ENCODE results near the gene KCNC3. TPM values are rescaled to one million over a fixed set of nuclear protein-coding genes. Genes with fewer than 3 reads are reported as not detected.

Gene KCNC3
- total RNA-seq, 2 experiments from 2014 or later, result 0.56 to 0.64 TPM

- DNase-seq, result no peak
- H3K36me3 Mint-ChIP-seq, result no peaks in the 10 kb centered on the region
- no peak overlapping the region for H3K27ac Mint-ChIP-seq
- peaks cover 92% of the 10 kb centered on the region for H3K27me3 Mint-ChIP-seq
- H3K4me1 Mint-ChIP-seq, result peaks cover 14% of the 10 kb centered on the region
- H3K9me3 Mint-ChIP-seq, result peaks cover 3% of the 10 kb centered on the region
- H3K4me3 Mint-ChIP-seq, result no peak overlapping the region
Observed at GRCh38 chr19:50311723-50312635, 17.2 kb downstream of the KCNC3 start.

GRCh38 chr19:50310759-50311465, 18.3 kb downstream of the KCNC3 start:
- H3K9me3 Mint-ChIP-seq, result peaks cover 3% of the 10 kb centered on the region
- no peak for DNase-seq
- no peaks in the 10 kb centered on the region for H3K36me3 Mint-ChIP-seq
- H3K27ac Mint-ChIP-seq, result no peak overlapping the region
- peaks cover 90% of the 10 kb centered on the region for H3K27me3 Mint-ChIP-seq
- no peak overlapping the region for H3K4me3 Mint-ChIP-seq
- H3K4me1 Mint-ChIP-seq, result peaks cover 10% of the 10 kb centered on the region

GRCh38 chr19:50309396-50310125, 19.6 kb downstream of the KCNC3 start:
- H3K4me1 Mint-ChIP-seq, result peaks cover 3% of the 10 kb centered on the region
- peaks cover 86% of the 10 kb centered on the region for H3K27me3 Mint-ChIP-seq
- H3K27ac Mint-ChIP-seq, result no peak overlapping the region
- H3K36me3 Mint-ChIP-seq, result no peaks in the 10 kb centered on the region
- H3K9me3 Mint-ChIP-seq, result peaks cover 3% of the 10 kb centered on the region
- no peak for DNase-seq
- H3K4me3 Mint-ChIP-seq, result no peak overlapping the region

- DNase-seq, result no peak
- Mint-ChIP-seq H3K27ac (no peak overlapping the region), H3K4me3 (no peak overlapping the region), H3K36me3 (no peaks in the 10 kb centered on the region), H3K27me3 (peaks cover 81% of the 10 kb centered on the region), H3K4me1 (peaks cover 3% of the 10 kb centered on the region), H3K9me3 (peaks cover 3% of the 10 kb centered on the region)
Observed at GRCh38 chr19:50308991-50309390, 20.2 kb downstream of the KCNC3 start.

- peaks cover 3% of the 10 kb centered on the region for H3K9me3 Mint-ChIP-seq
- no peak for DNase-seq
- no peaks in the 10 kb centered on the region for H3K4me1 Mint-ChIP-seq
- H3K36me3 Mint-ChIP-seq, result no peaks in the 10 kb centered on the region
- H3K4me3 Mint-ChIP-seq, result no peak overlapping the region
- no peak overlapping the region for H3K27ac Mint-ChIP-seq
- peaks cover 48% of the 10 kb centered on the region for H3K27me3 Mint-ChIP-seq
Observed at GRCh38 chr19:50303558-50303957, 25.6 kb downstream of the KCNC3 start.

- DNase-seq, result no peak
- no peaks in the 10 kb centered on the region for H3K36me3 Mint-ChIP-seq
- H3K27me3 Mint-ChIP-seq, result peaks cover 31% of the 10 kb centered on the region
- no peak overlapping the region for H3K27ac Mint-ChIP-seq
- no peak overlapping the region for H3K4me3 Mint-ChIP-seq
- no peaks in the 10 kb centered on the region for H3K4me1 Mint-ChIP-seq
- H3K9me3 Mint-ChIP-seq, result no peaks in the 10 kb centered on the region
Observed at GRCh38 chr19:50301607-50301971, 27.6 kb downstream of the KCNC3 start.

- H3K4me3 Mint-ChIP-seq, result no peak overlapping the region
- no peak for DNase-seq
- no peaks in the 10 kb centered on the region for H3K9me3 Mint-ChIP-seq
- no peak overlapping the region for H3K27ac Mint-ChIP-seq
- no peaks in the 10 kb centered on the region for H3K36me3 Mint-ChIP-seq
- H3K4me1 Mint-ChIP-seq, result no peaks in the 10 kb centered on the region
- peaks cover 28% of the 10 kb centered on the region for H3K27me3 Mint-ChIP-seq
Observed at GRCh38 chr19:50300814-50301606, 28.2 kb downstream of the KCNC3 start.

- Mint-ChIP-seq H3K4me3 (no peak overlapping the region), H3K36me3 (no peaks in the 10 kb centered on the region), H3K4me1 (no peaks in the 10 kb centered on the region), H3K27ac (no peak overlapping the region), H3K27me3 (peaks cover 25% of the 10 kb centered on the region), H3K9me3 (no peaks in the 10 kb centered on the region)
- no peak for DNase-seq
Observed at GRCh38 chr19:50300051-50300450, 29.1 kb downstream of the KCNC3 start.

- H3K9me3 Mint-ChIP-seq, result no peaks in the 10 kb centered on the region
- H3K4me1 Mint-ChIP-seq, result no peaks in the 10 kb centered on the region
- no peaks in the 10 kb centered on the region for H3K36me3 Mint-ChIP-seq
- H3K4me3 Mint-ChIP-seq, result no peak overlapping the region
- H3K27me3 Mint-ChIP-seq, result peaks cover 48% of the 10 kb centered on the region
- no peak for DNase-seq
- no peak overlapping the region for H3K27ac Mint-ChIP-seq
Observed at GRCh38 chr19:50293263-50294004, 35.7 kb downstream of the KCNC3 start.

GRCh38 chr19:50292216-50292827, 36.9 kb downstream of the KCNC3 start:
- Mint-ChIP-seq H3K27me3 (peaks cover 59% of the 10 kb centered on the region), H3K4me1 (no peaks in the 10 kb centered on the region), H3K4me3 (no peak overlapping the region), H3K36me3 (no peaks in the 10 kb centered on the region), H3K9me3 (no peaks in the 10 kb centered on the region), H3K27ac (no peak overlapping the region)
- no peak for DNase-seq

GRCh38 chr19:50290775-50291174, 38.4 kb downstream of the KCNC3 start:
- no peaks in the 10 kb centered on the region for H3K36me3 Mint-ChIP-seq
- no peak overlapping the region for H3K27ac Mint-ChIP-seq
- H3K27me3 Mint-ChIP-seq, result peaks cover 60% of the 10 kb centered on the region
- no peak for DNase-seq
- H3K4me3 Mint-ChIP-seq, result no peak overlapping the region
- peaks cover 2% of the 10 kb centered on the region for H3K9me3 Mint-ChIP-seq
- no peaks in the 10 kb centered on the region for H3K4me1 Mint-ChIP-seq

GRCh38 chr19:50290011-50290410, 39.2 kb downstream of the KCNC3 start:
- Mint-ChIP-seq H3K27me3 (peaks cover 65% of the 10 kb centered on the region), H3K4me3 (no peak overlapping the region), H3K4me1 (no peaks in the 10 kb centered on the region), H3K9me3 (peaks cover 6% of the 10 kb centered on the region), H3K36me3 (no peaks in the 10 kb centered on the region), H3K27ac (no peak overlapping the region)
- no peak for DNase-seq

GRCh38 chr19:50288954-50289353, 40.2 kb downstream of the KCNC3 start:
- no peak overlapping the region for H3K4me3 Mint-ChIP-seq
- H3K36me3 Mint-ChIP-seq, result no peaks in the 10 kb centered on the region
- H3K27me3 Mint-ChIP-seq, result peaks cover 65% of the 10 kb centered on the region
- H3K4me1 Mint-ChIP-seq, result no peaks in the 10 kb centered on the region
- H3K9me3 Mint-ChIP-seq, result peaks cover 6% of the 10 kb centered on the region
- no peak for DNase-seq
- no peak overlapping the region for H3K27ac Mint-ChIP-seq

GRCh38 chr19:50287331-50287730, 41.8 kb downstream of the KCNC3 start:
- no peaks in the 10 kb centered on the region for H3K36me3 Mint-ChIP-seq
- H3K27me3 Mint-ChIP-seq, result peaks cover 51% of the 10 kb centered on the region
- peaks cover 6% of the 10 kb centered on the region for H3K9me3 Mint-ChIP-seq
- no peak overlapping the region for H3K27ac Mint-ChIP-seq
- no peaks in the 10 kb centered on the region for H3K4me1 Mint-ChIP-seq
- DNase-seq, result no peak
- no peak overlapping the region for H3K4me3 Mint-ChIP-seq
